Loucy (cell line): ENCODE results near the gene LUZP2.

Experiments used
- H2AFZ ChIP-seq: fragments of 200-600 bp; sonication (generic); 2 replicates; pipeline ENCODE4 v1.6.0; 2016; ENCODE audit warnings: antibody characterized with exemption, mild to moderate bottlenecking, low read length, moderate library complexity
- H3F3A ChIP-seq: fragments of 200-600 bp; 2 replicates; pipeline ENCODE4 v1.6.0; 2016; ENCODE audit warnings: antibody characterized with exemption, low read depth, mild to moderate bottlenecking
- H3K27me3 ChIP-seq: fragments of 200-600 bp; sonication (generic); 2 replicates; pipeline ENCODE4 v1.6.1; 2014; ENCODE audit warnings: low read length, mild to moderate bottlenecking; ENCODE audit not compliant: insufficient read depth, poor library complexity, severe bottlenecking
- H3K36me3 ChIP-seq: fragments of 200-600 bp; sonication (generic); 2 replicates; pipeline ENCODE4 v1.6.1; 2016; ENCODE audit warnings: low read length; ENCODE audit not compliant: insufficient read depth
- H3K4me1 ChIP-seq: fragments of 200-600 bp; sonication (generic); 2 replicates; pipeline ENCODE4 v1.5.1; 2014; ENCODE audit warnings: low read length, mild to moderate bottlenecking; ENCODE audit not compliant: insufficient read depth, poor library complexity, severe bottlenecking
- H3K4me2 ChIP-seq: fragments of 200-600 bp; sonication (generic); 2 replicates; pipeline ENCODE4 v1.6.0; 2014; ENCODE audit warnings: antibody characterized with exemption, low read length, low read depth, mild to moderate bottlenecking; ENCODE audit not compliant: poor library complexity, severe bottlenecking
- H3K4me3 ChIP-seq: fragments of 200-600 bp; sonication (generic); 2 replicates; pipeline ENCODE4 v1.5.1; 2014; ENCODE audit warnings: low read length, mild to moderate bottlenecking, mixed read lengths; ENCODE audit not compliant: poor library complexity, severe bottlenecking
- H3K79me2 ChIP-seq: fragments of 200-600 bp; sonication (generic); 2 replicates; pipeline ENCODE4 v1.6.1; 2014; ENCODE audit warnings: low read length; ENCODE audit not compliant: insufficient read depth
- H3K9ac ChIP-seq: fragments of 200-600 bp; sonication (generic); 2 replicates; pipeline ENCODE4 v1.6.0; 2014; ENCODE audit warnings: mild to moderate bottlenecking, low read depth, low read length, moderate library complexity; ENCODE audit not compliant: poor library complexity, severe bottlenecking
- H3K9me2 ChIP-seq: fragments of 200-600 bp; sonication (generic); replicated peaks from 2 replicates; pipeline ENCODE4 v1.6.1; 2016; ENCODE audit warnings: low read depth, low read length, mixed read lengths
- H3K9me3 ChIP-seq: fragments of 200-600 bp; sonication (generic); 2 replicates; pipeline ENCODE4 v1.6.1; 2014; ENCODE audit warnings: mild to moderate bottlenecking, antibody characterized with exemption, low read length, low read depth; ENCODE audit not compliant: insufficient read depth
- H4K20me1 ChIP-seq: fragments of 200-600 bp; sonication (generic); 2 replicates; pipeline ENCODE4 v1.6.0; 2014; ENCODE audit warnings: antibody characterized with exemption, low read length, mild to moderate bottlenecking; ENCODE audit not compliant: insufficient read depth, poor library complexity, severe bottlenecking
- CTCF ChIP-seq: fragments of 200-600 bp; sonication (generic); conservative IDR thresholded peaks from 2 replicates; pipeline ENCODE4 v1.5.1; 2014; ENCODE audit warnings: mild to moderate bottlenecking, antibody characterized with exemption, low read length
- EZH2phosphoT487 ChIP-seq: fragments of 200-600 bp; IDR thresholded peaks from 2 replicates; pipeline ENCODE4 v1.6.1; 2018; ENCODE audit warnings: antibody characterized with exemption, mild to moderate bottlenecking, moderate library complexity, borderline replicate concordance

The LUZP2 gene

DNA sequence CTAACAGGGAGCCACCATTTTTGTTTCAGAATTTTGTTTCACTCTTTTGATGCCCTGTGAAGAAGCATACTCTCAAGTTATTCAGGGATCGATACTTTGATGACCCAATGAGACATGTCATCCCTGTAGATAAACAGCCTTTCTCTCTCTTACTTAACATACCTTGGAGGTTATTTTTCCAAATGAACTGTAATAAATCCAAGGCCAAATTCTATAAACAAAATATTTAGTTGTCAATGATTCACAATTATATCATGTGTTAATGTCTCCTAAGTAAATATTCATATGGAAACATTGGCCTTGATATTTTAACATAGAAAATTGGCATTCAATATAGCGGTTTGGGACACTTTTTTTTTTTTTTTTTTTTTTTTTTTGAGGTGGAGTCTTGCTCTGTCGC lies 97.5 kb downstream of the LUZP2 start:
- no peak overlapping the region for H3K9ac ChIP-seq
- TF ChIP-seq CTCF (no peak), EZH2phosphoT487 (no peak)
- H3K9me2 ChIP-seq, result no peaks in the 10 kb centered on the region
- H3K9me3 ChIP-seq, result no peaks in the 10 kb centered on the region
- H3K4me1 ChIP-seq, result no peaks in the 10 kb centered on the region
- H3K4me2 ChIP-seq, result no peak overlapping the region
- H2AFZ ChIP-seq, result no peak overlapping the region
- H3K36me3 ChIP-seq, result no peaks in the 10 kb centered on the region
- no peaks in the 10 kb centered on the region for H4K20me1 ChIP-seq
- no peaks in the 10 kb centered on the region for H3K79me2 ChIP-seq
- no peak overlapping the region for H3K4me3 ChIP-seq
- no peaks in the 10 kb centered on the region for H3K27me3 ChIP-seq
- no peaks in the 10 kb centered on the region for H3F3A ChIP-seq

- Histone ChIP-seq H3K4me1 (no peaks in the 10 kb centered on the region), H4K20me1 (no peaks in the 10 kb centered on the region), H3F3A (no peaks in the 10 kb centered on the region), H3K9me3 (no peaks in the 10 kb centered on the region), H3K4me3 (no peak overlapping the region), H3K4me2 (no peak overlapping the region), H3K9ac (no peak overlapping the region), H3K79me2 (no peaks in the 10 kb centered on the region), H3K9me2 (no peaks in the 10 kb centered on the region), H2AFZ (no peak overlapping the region), H3K27me3 (no peaks in the 10 kb centered on the region), H3K36me3 (no peaks in the 10 kb centered on the region)
- TF ChIP-seq CTCF (no peak), EZH2phosphoT487 (no peak)
Measured at GRCh38 chr11:24598641-24599040, 101.8 kb downstream of the LUZP2 start.

- TF ChIP-seq EZH2phosphoT487 (no peak), CTCF (no peak)
- H3K36me3 ChIP-seq, result no peaks in the 10 kb centered on the region
- no peaks in the 10 kb centered on the region for H3F3A ChIP-seq
- no peak overlapping the region for H2AFZ ChIP-seq
- H4K20me1 ChIP-seq, result no peaks in the 10 kb centered on the region
- H3K9me3 ChIP-seq, result no peaks in the 10 kb centered on the region
- no peaks in the 10 kb centered on the region for H3K79me2 ChIP-seq
- H3K27me3 ChIP-seq, result no peaks in the 10 kb centered on the region
- no peak overlapping the region for H3K4me3 ChIP-seq
- H3K9ac ChIP-seq, result no peak overlapping the region
- no peaks in the 10 kb centered on the region for H3K4me1 ChIP-seq
- no peak overlapping the region for H3K4me2 ChIP-seq
- no peaks in the 10 kb centered on the region for H3K9me2 ChIP-seq
Measured at GRCh38 chr11:24609192-24610119, 112.6 kb downstream of the LUZP2 start.
